Common myeloid progenitor, CD34-positive (primary cell): ENCODE measurements around the gene SNRPD1.
A peak's percentile ranks its signal among the peaks of the same experiment; 100 is the strongest.
"Not testable (repeated sequence)": the region's sequence is repeated elsewhere in the genome, so short reads cannot be mapped to it uniquely, and the experiment has no call there.

Source experiments
- CTCF ChIA-PET: fragments of 350-600 bp; sonication (Branson Sonifier 250); formaldehyde crosslinking; loops from one replicate; lab custom pipeline; 2021; ENCODE audit warnings: antibody characterized with exemption; lab: Charles Lee
- POLR2A ChIA-PET: fragments of 350-600 bp; sonication (Branson Sonifier 250); formaldehyde crosslinking; loops from one replicate; lab custom pipeline; 2021; ENCODE audit warnings: antibody characterized with exemption; lab: Charles Lee
- DNase-seq, 3 donors: peaks; one replicate each; pipeline versions ENCODE4 v3.0.0 to v3.0.0-alpha.2; 2013
- H3K27ac ChIP-seq, 2 experiments: 1 replicate in 1 of 2; 2 replicates in 1 of 2; pipeline ENCODE4 v1.7.0; 2013; ENCODE audit warnings: inconsistent platforms in 2 of 2, low read length in 2 of 2, mild to moderate bottlenecking in 2 of 2, low read depth in 1 of 2, moderate library complexity in 1 of 2; ENCODE audit not compliant: severe bottlenecking in 2 of 2, insufficient read depth in 1 of 2, poor library complexity in 1 of 2
- H3K27me3 ChIP-seq, 5 experiments: replicated peaks in 2 of 5; 1 replicate in 3 of 5; 2 replicates in 2 of 5; pipeline versions ENCODE4 v1.6.1 to v1.7.0; 2013; ENCODE audit warnings: low read length in 4 of 5, mild to moderate bottlenecking in 2 of 5, moderate library complexity in 2 of 5, inconsistent platforms in 1 of 5; ENCODE audit not compliant: insufficient read depth in 5 of 5, control insufficient read depth in 4 of 5
- H3K36me3 ChIP-seq, 4 experiments: 1 replicate in 2 of 4; 2 replicates in 2 of 4; pipeline versions ENCODE4 v1.6.1 to v1.7.0; 2013; ENCODE audit warnings: low read length in 3 of 4, control low read depth in 1 of 4, mild to moderate bottlenecking in 1 of 4; ENCODE audit not compliant: control insufficient read depth in 4 of 4, insufficient read depth in 4 of 4
- H3K4me1 ChIP-seq, 4 experiments: 1 replicate in 3 of 4; 2 replicates in 1 of 4; pipeline versions ENCODE4 v1.6.1 to v1.7.1; 2013; ENCODE audit warnings: low read length in 3 of 4, mild to moderate bottlenecking in 3 of 4, control low read depth in 1 of 4, inconsistent platforms in 1 of 4, moderate library complexity in 1 of 4; ENCODE audit not compliant: control insufficient read depth in 4 of 4, insufficient read depth in 4 of 4; ENCODE audit errors: control extremely low read depth in 1 of 4
- H3K4me3 ChIP-seq, 7 experiments: 1 replicate in 4 of 7; 2 replicates in 3 of 7; pipeline versions ENCODE4 v1.5.1 to v1.7.0; 2013; ENCODE audit warnings: mild to moderate bottlenecking in 7 of 7, low read length in 6 of 7, moderate library complexity in 6 of 7, inconsistent platforms in 2 of 7, low read depth in 2 of 7, control low read depth in 1 of 7; ENCODE audit not compliant: insufficient read depth in 4 of 7, control insufficient read depth in 1 of 7; ENCODE audit errors: extremely low read depth in 1 of 7
- H3K9me3 ChIP-seq, 5 experiments: 1 replicate in 4 of 5; 2 replicates in 1 of 5; pipeline versions ENCODE4 v1.6.1 to v1.7.1; 2013; ENCODE audit warnings: low read length in 4 of 5, mild to moderate bottlenecking in 2 of 5, inconsistent platforms in 1 of 5, low read depth in 1 of 5, moderate library complexity in 1 of 5; ENCODE audit not compliant: control insufficient read depth in 4 of 5, insufficient read depth in 2 of 5; ENCODE audit errors: control extremely low read depth in 1 of 5
- WGBS: methylation state at CpG from one replicate; pipeline ENCODE4 v1.1.5; 2013; ENCODE audit not compliant: insufficient coverage; 5-methylcytosine and 5-hydroxymethylcytosine counted together

Gene SNRPD1

DNA sequence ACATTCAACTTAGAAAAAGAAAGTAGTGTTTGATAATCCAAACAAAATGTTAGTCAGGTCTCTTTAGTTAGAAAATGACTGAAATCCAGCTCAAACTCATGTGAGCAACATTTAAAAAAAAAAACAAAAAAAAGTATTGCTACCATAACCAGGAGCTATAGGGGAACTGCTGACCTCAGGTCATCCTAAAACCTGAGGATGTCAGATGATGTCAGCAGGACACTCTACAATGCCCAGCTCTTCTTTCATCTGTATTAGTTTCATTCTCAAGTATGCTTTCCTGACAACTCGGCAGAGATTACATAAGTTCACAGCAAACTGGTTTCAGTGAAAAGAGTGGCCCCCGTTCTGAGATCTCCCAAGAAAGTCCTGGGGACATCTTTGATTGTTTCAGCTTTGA is 7.4 kb upstream of the SNRPD1 start:
- no peak for DNase-seq
- Histone ChIP-seq H3K27ac (no peak overlapping the region), H3K36me3 (no peaks in the 10 kb centered on the region), H3K4me3 (no peak overlapping the region), H3K27me3 (no peaks in the 10 kb centered on the region), H3K4me1 (peaks cover 5 to 22% (median 20%) of the 10 kb centered on the region in 4 experiments), H3K9me3 (no peaks in the 10 kb centered on the region)
- WGBS: 100% methylated on average over 2 of the region's 2 CpGs
- CTCF ChIA-PET: interaction anchor here (1.0 kb wide), 1 partner anchor 165 kb away, joined by 3 read pairs; no protein-coding TSS in a partner anchor
- POLR2A ChIA-PET: no interaction called here

DNA sequence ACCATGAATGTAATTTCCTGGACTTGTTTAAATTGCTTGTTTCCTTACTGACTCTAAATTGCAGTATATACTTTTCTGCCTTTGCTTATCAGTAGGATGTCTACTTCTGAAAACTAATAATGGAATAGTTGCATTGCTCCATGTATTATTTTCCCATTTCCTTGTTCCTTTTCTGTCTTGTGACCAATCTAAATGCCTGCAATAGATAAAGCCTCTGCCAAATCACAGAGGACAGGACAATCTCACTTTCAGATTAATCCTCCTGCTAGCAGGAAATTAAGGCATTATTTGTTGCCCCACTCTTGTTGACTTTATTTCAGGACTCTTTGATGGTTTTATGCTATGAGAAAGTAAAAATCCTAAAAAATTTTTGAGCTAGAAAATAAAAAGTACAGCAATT is 6.9 kb upstream of the SNRPD1 start:
- H3K36me3 ChIP-seq: no peaks in the 10 kb centered on the region
- CTCF ChIA-PET: no interaction called here
- H3K9me3 ChIP-seq: no peaks in the 10 kb centered on the region
- no peak for DNase-seq
- POLR2A ChIA-PET: no interaction called here
- H3K4me1 ChIP-seq: peaks cover 5 to 22% (median 19%) of the 10 kb centered on the region in 4 experiments
- H3K27me3 ChIP-seq: no peaks in the 10 kb centered on the region
- H3K27ac ChIP-seq: no peak overlapping the region
- no peak overlapping the region for H3K4me3 ChIP-seq

DNA sequence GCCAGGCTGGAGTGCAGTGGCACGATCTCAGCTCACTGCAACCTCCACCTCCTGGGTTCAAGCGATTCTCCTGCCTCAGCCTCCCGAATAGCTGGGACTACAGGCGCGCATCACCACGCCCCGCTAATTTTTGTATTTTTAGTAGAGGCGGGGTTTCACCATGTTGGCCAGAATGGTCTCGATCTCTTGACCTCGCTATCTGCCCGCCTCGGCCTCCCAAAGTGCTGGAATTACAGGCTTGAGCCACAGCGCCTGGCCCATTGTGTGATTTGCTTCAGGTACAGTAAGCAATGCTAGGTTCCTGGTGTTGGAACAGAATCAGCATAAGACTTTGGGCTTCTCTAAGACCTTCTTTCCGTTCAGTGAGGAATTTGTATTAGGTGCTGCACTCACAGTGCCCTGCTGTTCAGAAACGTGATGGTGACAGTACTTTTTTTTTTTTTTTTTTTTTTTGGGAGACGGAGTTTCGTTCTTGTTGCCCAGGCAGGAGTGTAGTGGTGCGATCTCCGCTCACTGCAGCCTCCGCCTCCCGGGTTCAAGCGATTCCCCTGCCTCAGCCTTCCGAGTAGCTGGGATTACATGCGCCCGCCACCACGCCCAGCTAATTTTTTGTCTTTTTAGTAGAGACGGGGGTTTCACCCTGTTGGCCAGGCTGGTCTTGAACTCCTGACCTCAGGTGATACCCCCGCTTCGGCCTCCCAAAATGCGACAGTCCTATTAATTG is 551 bp upstream of the SNRPD1 start:
- H3K9me3 ChIP-seq, H3K27me3 ChIP-seq: not testable (repeated sequence)
- DNase-seq: peak in 2 of 3 donors; percentile 5 to 6
- peak overlapping the region; percentile 51 to 98 (median 83) for H3K4me3 ChIP-seq
- ChIA-PET POLR2A (interaction anchor here (3.1 kb wide), 1 partner anchor 11 kb away, joined by 12 read pairs; the partner anchor contains the start of gene ESCO1), CTCF (interaction anchor here (0.8 to 4.6 kb wide), 6 partner anchors 11 to 71 kb away, joined by 3 to 51 read pairs (median 4); partner anchors contain the start of gene ESCO1)
- peaks cover 2 to 14% (median 7%) of the 10 kb centered on the region in 4 experiments for H3K36me3 ChIP-seq
- H3K4me1 ChIP-seq: peaks cover 2 to 20% (median 9%) of the 10 kb centered on the region in 4 experiments
- 73% methylated on average over 24 of the region's 30 CpGs for WGBS
- peak overlapping the region in 1 of 2 experiments; percentile 90 for H3K27ac ChIP-seq

DNA sequence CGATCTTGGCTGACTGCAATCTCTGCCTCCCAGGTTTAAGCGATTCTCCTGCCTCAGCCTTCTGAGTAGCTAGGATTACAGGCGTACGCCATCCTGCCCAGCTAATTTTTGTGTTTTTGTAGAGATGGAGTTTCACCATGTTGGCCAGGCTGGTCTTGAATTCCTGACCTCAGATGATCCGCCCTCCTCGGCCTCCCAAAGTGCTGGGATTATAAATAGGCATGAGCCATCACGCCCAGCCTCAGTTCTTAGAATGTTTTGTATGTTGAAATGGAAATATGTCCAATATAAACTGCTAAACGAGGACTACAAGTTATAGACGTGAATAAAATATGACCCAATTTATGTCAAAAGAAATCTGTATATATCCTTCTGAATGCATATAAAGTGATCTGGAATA is 9.5 kb downstream of the SNRPD1 start:
- H3K27ac ChIP-seq, POLR2A ChIA-PET, DNase-seq, H3K4me1 ChIP-seq, H3K9me3 ChIP-seq, H3K27me3 ChIP-seq, H3K4me3 ChIP-seq: not testable (repeated sequence)
- peaks cover 9 to 57% (median 33%) of the 10 kb centered on the region in 4 experiments for H3K36me3 ChIP-seq
- CTCF ChIA-PET: interaction anchor here (1.2 kb wide), 1 partner anchor 9 kb away, joined by 4 read pairs; the partner anchor contains the start of gene SNRPD1
- WGBS: 98% methylated on average over 7 of the region's 9 CpGs

DNA sequence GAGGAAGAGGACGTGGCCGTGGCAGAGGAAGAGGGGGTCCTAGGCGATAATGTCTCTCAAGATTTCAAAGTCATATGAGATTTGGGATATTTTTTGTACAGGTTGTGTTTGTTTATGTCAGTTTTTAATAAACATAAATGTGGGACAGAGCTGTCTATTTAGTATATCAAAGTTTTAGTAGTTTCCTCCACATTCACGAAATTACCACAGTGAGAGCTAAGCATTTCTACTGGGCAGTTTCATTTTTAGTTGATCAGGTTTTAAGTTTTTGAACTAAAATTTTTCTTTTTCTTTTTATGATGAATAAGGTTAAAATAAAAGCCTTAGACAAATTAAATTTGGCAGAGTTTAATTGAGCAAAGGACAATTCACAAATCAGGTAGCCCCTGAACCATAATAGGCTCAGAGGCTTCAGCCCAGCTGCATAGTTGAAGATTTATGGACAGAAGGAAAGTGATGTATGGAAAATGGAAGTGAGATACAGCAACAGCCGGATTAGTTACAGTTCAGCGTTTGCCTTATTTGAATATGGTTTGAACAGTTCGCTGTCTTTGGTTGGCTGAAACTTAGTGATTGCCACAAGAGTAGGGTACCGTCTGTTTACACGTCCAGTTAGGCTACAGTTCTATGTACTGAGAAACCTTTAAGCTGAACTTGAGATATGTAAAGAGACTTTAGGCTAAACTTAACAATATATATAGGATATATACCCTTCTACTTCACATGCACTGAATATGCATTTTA is 17.1 kb downstream of the SNRPD1 start:
- Histone ChIP-seq H3K36me3 (peaks cover 14 to 62% (median 42%) of the 10 kb centered on the region in 4 experiments), H3K27ac (peak overlapping the region in 1 of 2 experiments; percentile 17)
- POLR2A ChIA-PET: no interaction called here

DNA sequence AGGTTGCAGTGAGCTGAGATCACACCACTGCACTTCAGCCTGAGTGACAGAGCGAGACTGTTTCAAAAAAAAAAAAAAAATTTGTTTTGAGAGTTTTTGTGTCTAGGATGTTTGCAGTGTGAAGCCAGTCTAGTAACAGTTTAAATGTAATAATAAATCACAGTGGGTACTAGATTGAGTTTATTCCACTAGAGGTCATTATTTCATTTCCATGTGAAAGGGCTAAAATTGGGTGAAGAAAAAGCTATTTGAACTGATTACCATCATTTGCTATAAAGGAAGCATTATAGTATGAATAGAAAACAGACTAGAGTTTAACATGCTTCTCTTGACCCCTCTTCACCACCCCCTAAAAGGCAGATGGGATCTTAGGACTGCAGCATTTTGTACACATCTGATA is 20.3 kb downstream of the SNRPD1 start:
- ChIA-PET POLR2A (no interaction called here), CTCF (interaction anchor here (0.5 to 1.8 kb wide), 7 partner anchors 14 to 620 kb away, joined by 3 to 4 read pairs (median 3); no protein-coding TSS in a partner anchor)
- no CpG with 5 or more reads among the region's 1 CpG for WGBS
- Histone ChIP-seq H3K4me3 (no peak overlapping the region), H3K9me3 (no peaks in the 10 kb centered on the region), H3K4me1 (no peaks in the 10 kb centered on the region), H3K27me3 (no peaks in the 10 kb centered on the region), H3K27ac (no peak overlapping the region), H3K36me3 (peaks cover 11 to 52% (median 38%) of the 10 kb centered on the region in 4 experiments)
- peak in 2 of 3 donors; percentile 30 to 38 for DNase-seq

More for the DNA sequence above, 17.1 kb downstream of the SNRPD1 start:
- CTCF ChIA-PET: interaction anchor here (0.7 to 1.2 kb wide), 3 partner anchors 10 to 51 kb away, joined by 4 to 6 read pairs (median 5); partner anchors contain the start of gene SNRPD1
- H3K4me3 ChIP-seq: no peak overlapping the region
- H3K9me3 ChIP-seq: no peaks in the 10 kb centered on the region
- WGBS: 100% methylated on average over 1 of the region's 9 CpGs
- no peak for DNase-seq
- no peaks in the 10 kb centered on the region for H3K4me1 ChIP-seq
- H3K27me3 ChIP-seq: no peaks in the 10 kb centered on the region
